OCI-M2 (cell line): Measurements from ENCODE around the gene MORN5.

Source experiments
- DNase-seq: peaks from one replicate; lab custom pipeline; 2025; ENCODE audit not compliant: unreplicated experiment; lab: John Stamatoyannopoulos, UW

MORN5 gene

DNA sequence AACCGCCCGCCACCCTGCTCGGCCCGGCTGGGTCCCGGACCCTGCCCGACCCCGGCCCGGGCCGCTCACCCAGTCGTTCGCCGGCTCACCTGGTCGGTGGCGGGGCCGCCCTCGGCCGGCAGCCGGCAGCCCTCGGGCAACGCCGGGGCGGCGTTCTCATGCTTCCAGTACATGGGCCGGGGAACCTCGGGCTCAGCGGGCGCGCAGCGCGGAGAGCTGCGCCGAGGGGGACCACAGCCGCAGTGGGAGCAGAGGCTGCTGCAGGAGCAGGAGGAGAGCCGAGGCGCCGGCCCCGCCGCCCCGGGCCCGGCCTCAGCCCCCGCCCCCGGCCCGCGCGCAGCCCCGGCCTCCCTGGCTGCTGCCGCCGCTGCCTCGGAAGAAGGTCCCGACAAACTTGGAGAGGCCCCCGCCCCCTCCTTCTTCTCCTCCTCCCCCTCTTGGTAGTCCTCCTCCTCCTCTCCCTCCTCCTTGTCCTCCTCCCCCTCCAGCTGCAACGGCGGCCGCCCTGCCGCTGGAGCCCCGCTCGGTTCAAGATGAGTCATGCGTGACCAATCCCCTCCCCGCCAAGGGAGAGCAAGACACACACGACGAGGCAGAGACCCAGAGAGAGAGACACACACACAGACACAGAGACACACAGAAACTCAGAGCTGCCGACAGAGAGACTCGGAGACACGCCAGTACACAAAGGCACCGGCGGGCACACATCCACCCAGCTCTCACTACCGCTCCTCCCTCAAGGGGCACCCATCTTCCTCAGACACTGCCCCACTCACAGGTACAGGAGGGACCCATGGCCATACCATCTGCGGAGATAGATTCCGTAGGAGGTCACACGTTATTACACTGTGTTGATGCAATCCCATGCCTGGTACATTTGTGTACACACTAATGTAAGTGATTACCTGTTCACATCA is 69.1 kb downstream of the MORN5 start, which contains the start of gene LHX6:
LHX6 (minus strand) TSS at position 390 of the 917 bp plus-strand sequence; CDS start at position 173, 217 bp downstream.
- no peak for DNase-seq

DNA sequence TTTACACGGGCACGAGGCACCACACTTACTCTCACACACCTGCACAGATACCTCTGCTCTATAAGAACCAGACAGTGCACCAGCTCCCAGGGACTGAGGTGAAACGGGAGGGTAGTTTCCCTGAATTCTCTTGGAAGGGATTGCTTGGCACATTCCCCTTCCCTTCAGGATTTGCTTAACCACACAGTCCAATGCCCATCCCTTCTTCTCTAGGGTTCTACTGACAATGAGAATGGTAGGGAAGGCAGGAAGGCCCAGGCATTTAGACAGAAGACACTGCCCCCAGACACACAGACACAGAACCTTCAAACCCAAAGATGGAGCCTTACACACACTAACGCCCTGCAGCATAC is 69.8 kb downstream of the MORN5 start:
- DNase-seq: no peak

DNA sequence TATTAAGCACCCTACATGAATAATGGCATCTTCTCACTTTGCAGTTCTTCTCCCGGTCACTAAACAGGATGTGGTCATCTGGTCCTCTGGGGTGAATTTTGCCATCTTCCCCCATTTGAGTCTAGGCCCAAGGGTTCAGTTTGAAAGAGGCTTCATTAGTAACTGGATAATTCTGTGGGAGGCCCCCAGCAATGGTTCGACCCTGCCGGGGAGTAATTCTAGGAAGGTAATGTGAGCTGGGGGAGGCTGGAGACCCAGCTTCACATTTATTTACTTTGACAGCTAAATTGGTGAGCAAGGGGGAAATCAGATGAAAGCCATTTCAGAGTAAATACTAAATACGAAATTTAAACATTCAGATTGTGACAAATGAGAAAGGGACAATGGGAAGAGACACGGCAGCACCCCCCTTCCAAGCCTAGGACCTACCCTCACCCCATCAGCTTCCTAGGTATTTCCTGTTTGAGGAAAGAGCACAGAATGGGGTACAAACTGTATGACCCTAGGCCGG is 73.1 kb downstream of the MORN5 start:
- no peak for DNase-seq

DNA sequence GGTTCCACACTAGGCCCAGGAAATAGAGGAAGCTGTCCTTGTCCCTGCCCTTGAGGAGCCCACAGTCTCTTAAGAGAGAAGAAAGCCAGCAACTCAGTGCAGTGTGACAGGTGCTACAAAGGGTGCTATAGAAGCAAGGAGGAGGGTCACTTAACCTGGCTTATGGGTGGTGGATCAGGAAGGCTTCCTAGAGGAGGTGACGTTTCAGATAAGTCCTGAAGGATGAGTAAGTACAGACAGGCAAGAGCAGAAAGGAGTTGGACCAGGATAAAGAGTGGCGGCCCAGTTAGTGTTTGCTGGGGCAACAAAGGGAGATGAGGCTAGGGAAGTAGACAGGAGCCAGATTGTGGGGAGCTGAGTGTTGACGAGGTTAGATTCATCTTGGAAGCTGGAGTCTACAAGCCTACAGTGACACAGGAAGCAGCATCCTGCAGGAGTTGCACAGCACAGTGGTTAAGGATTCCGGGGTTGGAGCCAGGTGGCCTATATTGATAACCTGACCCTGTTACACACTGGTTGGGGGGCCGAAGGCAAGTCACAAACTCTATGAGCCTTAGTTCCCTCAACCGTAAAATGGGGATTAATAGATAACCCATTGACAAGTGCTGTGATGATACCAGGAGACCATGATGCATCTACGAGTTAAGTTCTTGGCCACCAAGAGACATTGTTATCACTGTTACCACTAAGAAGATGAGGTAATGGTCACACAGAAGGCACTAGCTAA is 74.5 kb downstream of the MORN5 start:
- DNase-seq: no peak

DNA sequence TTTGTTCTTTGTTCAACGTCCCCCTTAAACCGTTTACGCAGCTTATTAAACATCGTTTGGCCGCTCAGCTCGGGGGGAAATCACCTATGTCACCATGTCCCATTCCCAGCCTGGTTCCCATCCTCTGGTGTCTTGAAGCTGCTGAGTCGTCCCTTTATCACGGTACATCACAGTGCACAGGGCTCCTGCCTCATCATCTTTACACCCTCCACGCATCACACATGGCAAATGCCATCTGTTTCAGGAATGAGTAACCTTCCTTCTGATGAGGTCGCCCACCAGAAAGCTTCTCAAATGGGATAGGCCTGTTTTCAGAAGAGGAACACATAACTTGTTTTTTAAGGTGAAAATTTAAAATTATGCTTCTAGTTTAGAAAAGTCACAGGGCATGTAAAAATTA is 77.0 kb downstream of the MORN5 start:
- DNase-seq: no peak

DNA sequence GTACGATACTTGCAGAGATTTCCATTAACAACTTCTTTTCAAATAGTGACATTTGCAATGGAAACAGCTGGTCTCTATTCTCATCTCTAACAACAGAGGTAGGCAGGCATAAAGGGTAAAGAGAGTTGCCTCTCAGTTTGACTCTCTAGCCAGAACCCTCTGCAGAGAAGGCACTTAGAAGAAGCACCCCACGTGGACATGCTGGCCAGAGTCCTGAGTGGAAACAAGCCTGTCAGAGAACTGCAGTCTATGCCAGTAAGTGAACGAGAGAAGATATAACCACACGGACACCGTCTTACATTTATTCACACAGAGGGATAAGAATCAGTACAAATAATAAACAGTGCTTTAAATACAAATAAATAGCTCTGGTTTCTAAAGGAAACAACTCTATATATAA is 80.0 kb downstream of the MORN5 start:
- no peak for DNase-seq

DNA sequence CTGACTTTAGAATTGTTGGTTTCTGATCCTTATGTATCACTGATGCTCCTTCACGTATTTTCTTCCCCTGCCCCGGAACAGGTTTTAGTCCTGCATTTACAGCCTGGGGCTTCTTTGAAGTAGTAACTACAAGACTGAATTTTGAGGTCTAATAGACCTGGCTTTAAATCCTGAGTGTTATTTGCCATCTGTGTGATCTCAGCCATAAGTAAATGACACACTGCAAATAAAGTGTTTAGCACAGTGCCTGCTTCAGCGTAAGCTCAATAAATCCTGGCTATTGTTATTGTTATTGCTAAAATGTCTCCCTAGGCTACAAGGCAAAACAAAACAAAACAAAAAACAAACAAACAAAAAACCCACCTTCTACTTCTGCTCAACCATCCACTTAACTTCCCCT is 84.6 kb downstream of the MORN5 start:
- DNase-seq: no peak

DNA sequence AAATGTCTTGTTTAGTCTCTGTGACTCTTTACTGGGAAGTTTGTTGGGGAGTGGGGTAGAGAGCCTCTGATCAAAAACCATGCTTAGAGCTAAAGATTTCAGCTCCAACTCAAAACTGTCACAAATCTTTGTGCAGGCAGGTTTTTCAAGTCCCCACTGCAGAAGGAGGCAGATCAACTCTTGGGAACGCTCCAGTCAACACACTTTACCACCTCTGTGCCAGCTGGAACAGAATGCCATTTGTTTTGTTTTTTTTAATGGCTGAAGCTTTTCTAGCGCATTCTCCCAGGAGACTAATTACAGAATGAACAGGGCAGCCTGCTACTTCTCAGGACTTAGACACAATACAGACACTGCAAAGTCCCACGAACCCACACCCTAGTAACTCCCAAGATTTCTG is 87.0 kb downstream of the MORN5 start:
- no peak for DNase-seq

DNA sequence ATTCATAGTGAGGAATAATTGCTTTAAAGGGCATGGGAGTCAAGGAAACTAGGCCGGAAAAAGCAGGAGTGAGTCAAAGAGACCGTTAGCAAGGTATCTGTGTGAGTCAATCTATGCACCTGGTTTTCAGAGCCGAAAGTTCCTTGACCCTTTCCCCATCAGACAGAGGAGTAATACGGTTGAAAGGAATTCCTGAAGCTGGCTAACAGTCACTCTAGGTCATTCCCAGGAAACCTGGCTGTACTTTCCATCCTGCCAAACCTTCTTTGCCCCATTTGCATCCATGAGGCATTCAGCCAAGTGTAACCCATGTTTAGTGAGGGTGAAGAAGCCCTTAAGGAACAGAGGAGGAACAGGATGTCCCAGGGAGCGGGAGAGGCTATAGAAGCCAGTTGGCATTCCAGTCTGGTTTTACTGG is 88.7 kb downstream of the MORN5 start:
- no peak for DNase-seq
